ENCODE results near the gene PHF10. TPM values are rescaled to one million over a fixed set of nuclear protein-coding genes. Genes with fewer than 3 reads are reported as not detected.
"Not testable (repeated sequence)": the region's sequence is repeated elsewhere in the genome, so short reads cannot be mapped to it uniquely, and the experiment has no call there.

The PHF10 gene
- total RNA-seq, 1 donor from 2014 or later = 72.2 TPM

GRCh38 chr6:169723200-169723909 lies 945 bp downstream of the PHF10 start:
- peak; percentile 91 for DNase-seq

- peak; percentile 71 for DNase-seq
These were observed 1.7 kb downstream of the PHF10 start for GRCh38 chr6:169722362-169723199.

- DNase-seq = no peak
These were observed 4.0 kb downstream of the PHF10 start for GRCh38 chr6:169720207-169720855.

GRCh38 chr6:169719117-169719516 lies 5.2 kb downstream of the PHF10 start:
- DNase-seq = no peak

- no peak for DNase-seq
These were observed 9.7 kb downstream of the PHF10 start for GRCh38 chr6:169714595-169714994.

- no peak for DNase-seq
These were observed 10.1 kb downstream of the PHF10 start for GRCh38 chr6:169714178-169714577.

- no peak for DNase-seq
These were observed 14.3 kb downstream of the PHF10 start for GRCh38 chr6:169710009-169710408.

- DNase-seq = no peak
These were observed 15.0 kb downstream of the PHF10 start for GRCh38 chr6:169709293-169709692.

GRCh38 chr6:169707772-169708171 lies 16.5 kb downstream of the PHF10 start:
- peak; percentile 20 for DNase-seq

GRCh38 chr6:169702840-169703246 lies 21.5 kb downstream of the PHF10 start:
- DNase-seq = no peak

- peak; percentile 98 for DNase-seq
These were observed 22.1 kb downstream of the PHF10 start, which contains the start of the genes C6orf120 and WDR27 for GRCh38 chr6:169701954-169702839. Gene C6orf120, plus strand, starts transcription at chr6:169702126. Its CDS starts 334 bp downstream, at chr6:169702460. Gene WDR27, minus strand, starts transcription at chr6:169702029. Its CDS starts 13,024 bp downstream, at chr6:169689005.

- DNase-seq = no peak
These were observed 22.9 kb downstream of the PHF10 start for GRCh38 chr6:169701311-169701953.

- DNase-seq = peak; percentile 9
These were observed 24.0 kb downstream of the PHF10 start for GRCh38 chr6:169700296-169700695.

- DNase-seq = not testable (repeated sequence)
These were observed 27.2 kb downstream of the PHF10 start for GRCh38 chr6:169697115-169697514.

- no peak for DNase-seq
These were observed 29.2 kb downstream of the PHF10 start for GRCh38 chr6:169695131-169695530.

GRCh38 chr6:169692516-169692915 lies 31.8 kb downstream of the PHF10 start:
- no peak for DNase-seq

GRCh38 chr6:169691260-169691659 lies 33.0 kb downstream of the PHF10 start:
- no peak for DNase-seq

GRCh38 chr6:169689287-169689686 lies 35.0 kb downstream of the PHF10 start:
- no peak for DNase-seq

- no peak for DNase-seq
These were observed 38.4 kb downstream of the PHF10 start for GRCh38 chr6:169685860-169686259.

- no peak for DNase-seq
These were observed 40.2 kb downstream of the PHF10 start for GRCh38 chr6:169684056-169684455.

GRCh38 chr6:169678342-169678741 lies 46.0 kb downstream of the PHF10 start:
- no peak for DNase-seq

Data from tongue (tissue), 2 donors.